PC-3 (cell line): Measurements from ENCODE around the gene ATG7. TPM values are rescaled to one million over a fixed set of nuclear protein-coding genes. Genes with fewer than 3 reads are reported as not detected.

Experiments
- ATAC-seq: fragments of 200-7000 bp; cut with Tn5 transposase; 2 replicates; pipeline ENCODE4 v1.9.1; 2020; ENCODE audit warnings: mild to moderate bottlenecking, moderate library complexity
- BruUV-seq: library from RNA; stranded (reverse); fragments of 400-500 nt; replicated peaks from 2 replicates; lab custom pipeline; 2021; lab: Mats Ljungman, UMichigan
- CTCF ChIA-PET: fragments of 300-600 bp; sonication (Branson Sonifier 250); formaldehyde crosslinking; loops from one replicate; lab custom pipeline; 2022; ENCODE audit warnings: antibody characterized with exemption; lab: Charles Lee
- POLR2A ChIA-PET: fragments of 300-600 bp; sonication (Branson Sonifier 250); formaldehyde crosslinking; loops from one replicate; lab custom pipeline; 2022; ENCODE audit warnings: antibody characterized with exemption; ENCODE audit not compliant: unreplicated experiment; lab: Charles Lee
- DNase-seq: peaks from one replicate; pipeline ENCODE4 v3.0.0-alpha.2; 2015
- H2AFZ ChIP-seq: fragments of 300-600 bp; sonication (generic); 2 replicates; pipeline ENCODE4 v1.6.0; 2016; ENCODE audit warnings: antibody characterized with exemption, low read length
- H3F3A ChIP-seq: fragments of 300-600 bp; sonication (generic); one replicate; pipeline ENCODE4 v1.6.0; 2017; ENCODE audit warnings: antibody characterized with exemption, low read length, control low read depth, mild to moderate bottlenecking; ENCODE audit not compliant: unreplicated experiment
- H3K27ac ChIP-seq: fragments of 300-600 bp; sonication (generic); 2 replicates; pipeline ENCODE4 v1.5.1; 2016; ENCODE audit warnings: mild to moderate bottlenecking, low read length
- H3K27me3 ChIP-seq: fragments of 300-600 bp; sonication (generic); 2 replicates; pipeline ENCODE4 v1.6.1; 2016; ENCODE audit warnings: low read length, mixed read lengths
- H3K36me3 ChIP-seq: fragments of 300-600 bp; sonication (generic); 2 replicates; pipeline ENCODE4 v1.6.1; 2016; ENCODE audit warnings: low read depth, mixed run types, low read length, mixed read lengths
- H3K4me1 ChIP-seq: fragments of 300-600 bp; sonication (generic); 2 replicates; pipeline ENCODE4 v1.5.1; 2016; ENCODE audit warnings: low read length; ENCODE audit not compliant: insufficient read depth
- H3K4me2 ChIP-seq: fragments of 300-600 bp; sonication (generic); 2 replicates; pipeline ENCODE4 v1.6.0; 2016; ENCODE audit warnings: low read length
- H3K4me3 ChIP-seq: fragments of 300-600 bp; sonication (generic); 2 replicates; pipeline ENCODE4 v1.5.1; 2016; ENCODE audit warnings: mild to moderate bottlenecking, low read length, mixed read lengths
- H3K79me2 ChIP-seq: fragments of 300-600 bp; sonication (generic); 2 replicates; pipeline ENCODE4 v1.6.1; 2017; ENCODE audit warnings: low read length, mixed read lengths
- H3K9ac ChIP-seq: fragments of 300-600 bp; sonication (generic); 2 replicates; pipeline ENCODE4 v1.6.0; 2016; ENCODE audit warnings: mild to moderate bottlenecking, low read length
- H3K9me2 ChIP-seq: fragments of 300-600 bp; sonication (generic); replicated peaks from 2 replicates; pipeline ENCODE4 v1.6.1; 2016; ENCODE audit warnings: mixed run types, low read length, mixed read lengths
- H3K9me3 ChIP-seq: fragments of 300-600 bp; sonication (generic); 2 replicates; pipeline ENCODE4 v1.6.1; 2016; ENCODE audit warnings: low read length, mixed read lengths
- H4K20me1 ChIP-seq: fragments of 300-600 bp; sonication (generic); 2 replicates; pipeline ENCODE4 v1.6.1; 2016; ENCODE audit warnings: low read length, mixed read lengths
- EZH2 ChIP-seq: fragments of 300-600 bp; sonication (generic); IDR thresholded peaks from one replicate; pipeline ENCODE4 v1.6.1; 2017; ENCODE audit warnings: antibody characterized with exemption, mild to moderate bottlenecking, low read length; ENCODE audit not compliant: unreplicated experiment
- EZH2phosphoT487 ChIP-seq: fragments of 300-600 bp; sonication (generic); IDR thresholded peaks from 2 replicates; pipeline ENCODE4 v1.6.1; 2018; ENCODE audit warnings: mild to moderate bottlenecking, antibody characterized with exemption, low read length, borderline replicate concordance
- intact Hi-C: fragments of 100-400 bp; cut with micrococcal nuclease; formaldehyde crosslinking; loops from 2 replicates; pipeline ENCODE4 v1.9.0; 2023
- total RNA-seq: library from RNA; depleted of rRNA; stranded (reverse); fragments of >200 nt; gene quantifications from 2 replicates; pipeline ENCODE4 v1.2.3, GENCODE V29; 2014
- TF ChIP-seq, protein P1 (sequence below): fragments of 300-600 bp; sonication (generic); conservative IDR thresholded peaks from 2 replicates; pipeline ENCODE4 v1.5.1; 2017; ENCODE audit warnings: antibody characterized with exemption, low read depth, mild to moderate bottlenecking, low read length

ATG7 gene
- total RNA-seq, 1 experiment from 2014 or later: 36.5 TPM

DNA sequence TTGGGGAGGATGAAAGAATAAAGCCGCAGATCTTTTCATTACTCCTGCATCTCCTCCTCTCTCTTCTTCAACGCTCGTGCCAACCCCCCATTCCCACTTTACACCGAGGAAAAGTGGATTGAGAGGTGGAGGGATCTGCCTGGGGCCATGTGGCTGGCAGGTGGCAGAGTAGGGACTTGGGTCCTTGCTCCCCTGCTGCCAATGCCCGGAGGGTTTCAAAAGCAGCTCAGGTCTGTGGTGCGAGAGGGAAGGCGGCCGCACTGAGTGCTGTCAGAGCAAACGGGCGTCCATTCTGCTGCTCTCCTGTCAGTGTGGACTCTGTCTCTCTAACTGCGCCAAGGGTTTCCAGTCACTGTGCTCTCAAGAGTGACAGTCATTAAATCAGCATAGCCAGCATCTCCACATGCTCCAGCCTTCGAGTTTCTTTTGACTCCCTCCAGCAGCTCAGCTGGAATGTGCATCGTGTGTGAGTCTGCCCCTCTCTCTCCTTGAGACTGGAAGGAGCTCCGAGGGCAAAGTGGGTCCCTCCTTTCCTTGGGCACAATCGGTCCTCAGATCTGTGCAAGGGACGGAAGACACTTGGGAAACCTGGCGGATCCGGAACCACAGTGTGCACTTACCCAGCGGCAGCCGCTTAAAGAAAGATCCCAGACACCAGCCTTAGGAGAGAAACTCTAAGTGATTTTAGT, 302.9 kb downstream of the ATG7 start:
- Histone ChIP-seq H3K27me3 (no peaks in the 10 kb centered on the region), H3K27ac (no peak overlapping the region), H3F3A (no peaks in the 10 kb centered on the region), H4K20me1 (peaks cover 10% of the 10 kb centered on the region; the same call in 1 of the 2 replicates), H3K79me2 (peaks cover 67% of the 10 kb centered on the region), H2AFZ (no peak overlapping the region), H3K4me1 (peaks cover 15% of the 10 kb centered on the region), H3K9ac (no peak overlapping the region), H3K4me2 (no peak overlapping the region), H3K36me3 (peaks cover 2% of the 10 kb centered on the region; the same call in 1 of the 2 replicates), H3K4me3 (no peak overlapping the region), H3K9me2 (no peaks in the 10 kb centered on the region), H3K9me3 (no peaks in the 10 kb centered on the region)
- TF ChIP-seq, protein P1, sequence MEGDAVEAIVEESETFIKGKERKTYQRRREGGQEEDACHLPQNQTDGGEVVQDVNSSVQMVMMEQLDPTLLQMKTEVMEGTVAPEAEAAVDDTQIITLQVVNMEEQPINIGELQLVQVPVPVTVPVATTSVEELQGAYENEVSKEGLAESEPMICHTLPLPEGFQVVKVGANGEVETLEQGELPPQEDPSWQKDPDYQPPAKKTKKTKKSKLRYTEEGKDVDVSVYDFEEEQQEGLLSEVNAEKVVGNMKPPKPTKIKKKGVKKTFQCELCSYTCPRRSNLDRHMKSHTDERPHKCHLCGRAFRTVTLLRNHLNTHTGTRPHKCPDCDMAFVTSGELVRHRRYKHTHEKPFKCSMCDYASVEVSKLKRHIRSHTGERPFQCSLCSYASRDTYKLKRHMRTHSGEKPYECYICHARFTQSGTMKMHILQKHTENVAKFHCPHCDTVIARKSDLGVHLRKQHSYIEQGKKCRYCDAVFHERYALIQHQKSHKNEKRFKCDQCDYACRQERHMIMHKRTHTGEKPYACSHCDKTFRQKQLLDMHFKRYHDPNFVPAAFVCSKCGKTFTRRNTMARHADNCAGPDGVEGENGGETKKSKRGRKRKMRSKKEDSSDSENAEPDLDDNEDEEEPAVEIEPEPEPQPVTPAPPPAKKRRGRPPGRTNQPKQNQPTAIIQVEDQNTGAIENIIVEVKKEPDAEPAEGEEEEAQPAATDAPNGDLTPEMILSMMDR: no peak
- TF ChIP-seq EZH2phosphoT487 (no peak), EZH2 (no peak)
- CTCF ChIA-PET: no interaction called here
- ATAC-seq: no peak
- BruUV-seq: no TSS peak
- no peak for DNase-seq
- POLR2A ChIA-PET: interaction anchor here (0.6 kb wide), 1 partner anchor 26 kb away, joined by 4 read pairs; no protein-coding TSS in a partner anchor
- intact Hi-C loops: no loop called here

DNA sequence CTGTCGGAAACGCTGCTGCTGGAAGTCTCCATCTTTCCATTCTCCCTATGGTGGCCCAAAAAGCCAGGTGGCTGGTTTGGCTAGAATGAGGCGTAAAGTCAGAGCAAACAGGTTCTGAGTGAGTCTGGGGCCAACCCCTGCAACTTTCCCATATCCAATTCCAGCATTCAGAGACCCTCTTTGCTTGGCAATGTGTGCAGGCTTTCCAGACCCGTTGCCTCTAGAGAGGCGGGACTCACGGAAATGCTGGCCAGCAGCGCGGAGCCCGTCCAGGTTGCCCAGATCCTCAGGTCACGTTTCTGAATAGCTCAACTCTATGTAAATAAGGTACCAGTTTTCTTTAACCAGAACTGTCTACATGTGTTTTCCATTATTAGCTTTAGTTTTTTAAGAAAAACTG, 303.5 kb downstream of the ATG7 start:
- BruUV-seq: no TSS peak
- H2AFZ ChIP-seq: no peak overlapping the region
- H3K9me2 ChIP-seq: no peaks in the 10 kb centered on the region
- ChIA-PET POLR2A (no interaction called here), CTCF (no interaction called here)
- DNase-seq (no peak), ATAC-seq (no peak)
- intact Hi-C loops: no loop called here
- H4K20me1 ChIP-seq: peaks cover 12% of the 10 kb centered on the region; the same call in 1 of the 2 replicates
- H3F3A ChIP-seq: no peaks in the 10 kb centered on the region
- peaks cover 10% of the 10 kb centered on the region for H3K4me1 ChIP-seq
- H3K36me3 ChIP-seq: peaks cover 5% of the 10 kb centered on the region; the same call in 1 of the 2 replicates
- no peak overlapping the region for H3K9ac ChIP-seq
- no peak overlapping the region for H3K4me2 ChIP-seq
- H3K9me3 ChIP-seq: no peaks in the 10 kb centered on the region
- no peaks in the 10 kb centered on the region for H3K27me3 ChIP-seq
- no peak overlapping the region for H3K27ac ChIP-seq
- peaks cover 67% of the 10 kb centered on the region for H3K79me2 ChIP-seq
- TF ChIP-seq EZH2: no peak
- TF ChIP-seq, protein P1: no peak
- no peak for TF ChIP-seq EZH2phosphoT487
- no peak overlapping the region for H3K4me3 ChIP-seq

GRCh38 chr3:11576453-11576852, 304.3 kb downstream of the ATG7 start:
- no TSS peak for BruUV-seq
- no peaks in the 10 kb centered on the region for H3K27me3 ChIP-seq
- DNase-seq (no peak), ATAC-seq (no peak)
- H3K4me3 ChIP-seq: no peak overlapping the region
- no peak for TF ChIP-seq EZH2
- no peak for TF ChIP-seq EZH2phosphoT487
- POLR2A ChIA-PET: no interaction called here
- no peak overlapping the region for H3K27ac ChIP-seq
- no peak overlapping the region for H3K4me2 ChIP-seq
- H3K9me2 ChIP-seq: no peaks in the 10 kb centered on the region
- peaks cover 5% of the 10 kb centered on the region; the same call in 1 of the 2 replicates for H3K36me3 ChIP-seq
- peaks cover 66% of the 10 kb centered on the region for H3K79me2 ChIP-seq
- H3K9ac ChIP-seq: no peak overlapping the region
- H3K9me3 ChIP-seq: no peaks in the 10 kb centered on the region
- H3K4me1 ChIP-seq: peaks cover 2% of the 10 kb centered on the region
- CTCF ChIA-PET: no interaction called here
- peaks cover 12% of the 10 kb centered on the region; the same call in 1 of the 2 replicates for H4K20me1 ChIP-seq
- no peak overlapping the region for H2AFZ ChIP-seq
- intact Hi-C loops: no loop called here
- H3F3A ChIP-seq: no peaks in the 10 kb centered on the region
